ENCODE measurements around the gene PSTK.

Gene PSTK, protein sequence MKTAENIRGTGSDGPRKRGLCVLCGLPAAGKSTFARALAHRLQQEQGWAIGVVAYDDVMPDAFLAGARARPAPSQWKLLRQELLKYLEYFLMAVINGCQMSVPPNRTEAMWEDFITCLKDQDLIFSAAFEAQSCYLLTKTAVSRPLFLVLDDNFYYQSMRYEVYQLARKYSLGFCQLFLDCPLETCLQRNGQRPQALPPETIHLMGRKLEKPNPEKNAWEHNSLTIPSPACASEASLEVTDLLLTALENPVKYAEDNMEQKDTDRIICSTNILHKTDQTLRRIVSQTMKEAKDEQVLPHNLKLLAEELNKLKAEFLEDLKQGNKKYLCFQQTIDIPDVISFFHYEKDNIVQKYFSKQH

DNA sequence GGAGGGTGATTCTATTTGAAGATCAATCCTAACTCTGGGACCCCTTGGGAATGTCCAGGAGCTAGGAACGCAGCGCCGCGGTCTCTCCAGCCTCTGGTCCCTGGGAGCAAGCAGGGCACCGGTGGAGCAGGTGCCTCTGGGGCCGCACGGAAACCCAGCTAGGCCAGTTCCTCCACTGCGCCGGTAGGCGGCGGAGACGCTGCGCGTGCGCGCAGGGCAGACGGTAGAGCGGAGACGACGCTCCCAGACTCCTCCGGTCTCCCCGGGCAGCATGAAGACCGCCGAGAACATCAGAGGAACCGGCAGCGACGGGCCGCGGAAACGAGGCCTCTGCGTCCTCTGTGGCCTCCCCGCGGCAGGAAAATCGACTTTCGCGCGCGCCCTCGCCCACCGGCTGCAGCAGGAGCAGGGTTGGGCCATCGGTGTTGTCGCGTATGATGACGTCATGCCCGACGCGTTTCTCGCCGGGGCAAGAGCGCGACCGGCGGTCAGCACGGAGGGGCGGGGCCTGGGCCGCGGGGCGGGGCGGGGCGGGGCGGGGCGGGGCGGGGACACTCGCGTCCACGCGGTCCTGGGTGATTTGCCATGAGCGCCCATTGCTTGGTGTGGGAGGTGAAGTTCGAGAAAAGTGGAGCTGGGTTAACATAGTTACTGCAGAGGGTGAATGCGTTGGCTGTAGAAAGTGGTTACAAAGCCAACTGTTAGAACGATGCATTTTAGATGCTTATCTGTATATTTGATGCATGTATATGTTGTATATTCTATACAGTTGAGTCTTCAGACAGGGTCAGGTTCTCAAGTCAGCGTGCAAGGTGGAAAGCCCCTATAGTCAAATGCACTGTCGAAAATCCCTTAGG, at the start of gene PSTK:
PSTK (plus strand) TSS at position 193 of the 857 bp plus-strand sequence; CDS start at position 272, 79 bp downstream.
- peak; percentile 74 for DNase-seq (ENCODE audit: low read depth, low spot score)

DNA sequence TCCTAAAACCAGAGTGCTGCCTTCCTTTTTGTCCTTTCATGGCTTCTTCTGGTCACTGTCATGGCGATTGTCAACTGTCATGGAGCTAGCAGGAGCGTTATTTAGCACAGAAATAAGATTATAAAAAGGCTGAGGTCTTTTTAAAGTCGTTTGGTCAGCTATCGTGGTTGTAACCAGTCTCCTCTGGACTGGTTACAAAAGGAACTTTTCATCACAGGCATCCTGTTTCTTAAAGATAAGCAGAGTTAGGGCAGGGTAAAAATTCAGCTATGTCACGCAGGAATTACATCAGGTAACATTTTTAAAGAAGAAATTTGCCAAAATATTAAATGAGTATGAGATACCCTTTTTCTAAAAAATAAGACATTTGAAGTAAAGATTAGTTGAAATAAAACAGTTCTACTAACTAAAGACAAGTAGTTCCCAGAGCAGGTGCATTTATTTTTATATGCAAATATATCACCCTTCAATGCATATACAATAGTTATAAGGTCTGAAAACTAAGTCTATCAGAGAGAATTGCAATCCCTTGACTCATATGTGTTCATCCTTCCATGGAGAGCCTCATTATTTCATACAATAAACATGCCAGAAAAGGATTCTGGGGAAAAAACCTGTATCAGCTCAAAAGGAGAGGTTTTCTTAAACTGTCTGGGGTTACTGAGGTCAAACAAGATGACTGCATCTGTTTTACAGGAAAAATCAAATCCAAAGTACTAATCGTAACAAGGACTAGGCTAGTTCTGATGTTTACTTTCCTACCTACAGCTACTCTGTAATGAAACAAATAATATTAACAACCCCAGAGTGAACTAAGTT, 48.9 kb upstream of the PSTK start:
- DNase-seq (ENCODE audit: low read depth, low spot score) = no peak

DNA sequence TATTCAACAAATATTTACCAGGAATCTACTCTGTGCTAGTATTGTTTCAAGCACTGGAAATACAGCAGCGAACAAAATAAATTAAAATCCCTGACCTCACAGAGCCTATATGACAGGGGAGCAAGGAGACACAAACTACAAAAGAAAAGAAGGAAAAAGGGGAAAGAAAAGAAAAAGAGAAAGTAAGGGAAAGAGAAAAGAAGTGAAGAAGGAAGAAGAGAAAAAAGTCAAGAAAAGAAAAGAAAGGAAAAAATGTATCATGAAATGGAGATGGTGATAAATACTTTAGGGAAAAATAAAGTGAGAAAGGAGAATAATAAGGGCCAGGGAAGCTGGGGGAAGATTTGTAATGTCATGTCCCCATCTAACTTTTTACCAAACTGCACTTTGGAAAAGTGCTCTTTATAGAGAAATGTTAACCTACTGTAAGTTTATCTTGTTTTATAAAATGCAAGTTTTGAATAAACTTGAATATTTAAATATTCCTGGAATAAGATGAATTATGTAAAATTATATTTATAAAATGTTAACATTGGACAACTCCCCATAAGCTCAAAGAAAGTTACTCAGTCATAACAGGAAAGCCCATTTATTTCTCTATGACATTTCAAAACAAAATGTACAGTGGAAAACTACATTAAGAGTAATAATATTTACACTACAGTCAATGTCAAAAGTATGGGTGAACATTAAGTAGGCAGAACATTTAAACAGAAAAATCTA, 40.9 kb upstream of the PSTK start:
- no peak for DNase-seq (ENCODE audit: low read depth, low spot score)

DNA sequence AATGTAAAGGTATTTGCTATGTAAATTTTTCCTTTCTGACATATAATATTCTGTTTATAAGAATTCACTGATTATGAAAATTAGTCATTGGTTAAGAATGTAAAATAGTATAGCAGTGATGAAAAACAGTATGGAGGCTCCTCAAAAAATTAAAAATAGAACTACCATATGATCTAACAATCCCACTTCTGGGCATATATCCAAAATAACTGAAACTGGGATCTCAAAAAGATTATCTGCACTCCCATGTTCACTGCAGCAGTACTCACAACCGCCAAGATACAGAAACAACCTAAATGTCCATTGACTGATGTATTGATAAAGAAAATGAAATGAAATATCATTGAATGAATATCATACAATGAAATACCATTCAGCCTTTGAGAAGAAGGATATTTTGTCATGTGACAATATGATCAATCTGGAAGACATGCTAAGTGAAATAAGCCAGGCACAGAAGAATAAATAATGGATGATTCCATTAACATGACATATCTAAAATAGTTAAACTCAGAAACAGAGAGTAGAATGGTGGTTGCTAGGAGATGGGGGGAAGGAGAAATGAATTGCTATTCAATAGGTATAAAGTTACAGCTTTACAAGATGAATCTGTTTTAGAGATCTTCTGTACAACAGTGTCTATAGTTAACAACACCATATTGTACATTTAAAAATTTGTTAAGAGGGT, 40.2 kb upstream of the PSTK start:
- peak; percentile 4 for DNase-seq (ENCODE audit: low read depth, low spot score)

DNA sequence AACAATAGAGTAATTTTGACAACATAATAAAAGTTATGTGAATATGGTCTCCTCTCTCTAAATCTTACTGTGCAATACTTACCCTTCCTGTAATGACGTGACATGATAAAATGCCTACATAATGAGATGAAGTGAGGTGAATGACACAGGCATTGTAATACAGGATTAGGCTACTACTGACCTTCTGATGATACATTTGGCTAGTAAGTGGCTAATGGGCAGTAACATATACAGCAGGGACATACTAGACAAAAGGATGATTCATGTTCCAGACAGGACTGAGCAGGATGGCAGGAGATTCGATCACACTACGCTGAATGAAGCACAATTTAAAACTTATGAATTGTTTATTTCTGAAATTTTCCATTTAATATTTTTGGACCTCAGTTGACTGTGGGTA, 30.9 kb upstream of the PSTK start:
- DNase-seq (ENCODE audit: low read depth, low spot score) = no peak

DNA sequence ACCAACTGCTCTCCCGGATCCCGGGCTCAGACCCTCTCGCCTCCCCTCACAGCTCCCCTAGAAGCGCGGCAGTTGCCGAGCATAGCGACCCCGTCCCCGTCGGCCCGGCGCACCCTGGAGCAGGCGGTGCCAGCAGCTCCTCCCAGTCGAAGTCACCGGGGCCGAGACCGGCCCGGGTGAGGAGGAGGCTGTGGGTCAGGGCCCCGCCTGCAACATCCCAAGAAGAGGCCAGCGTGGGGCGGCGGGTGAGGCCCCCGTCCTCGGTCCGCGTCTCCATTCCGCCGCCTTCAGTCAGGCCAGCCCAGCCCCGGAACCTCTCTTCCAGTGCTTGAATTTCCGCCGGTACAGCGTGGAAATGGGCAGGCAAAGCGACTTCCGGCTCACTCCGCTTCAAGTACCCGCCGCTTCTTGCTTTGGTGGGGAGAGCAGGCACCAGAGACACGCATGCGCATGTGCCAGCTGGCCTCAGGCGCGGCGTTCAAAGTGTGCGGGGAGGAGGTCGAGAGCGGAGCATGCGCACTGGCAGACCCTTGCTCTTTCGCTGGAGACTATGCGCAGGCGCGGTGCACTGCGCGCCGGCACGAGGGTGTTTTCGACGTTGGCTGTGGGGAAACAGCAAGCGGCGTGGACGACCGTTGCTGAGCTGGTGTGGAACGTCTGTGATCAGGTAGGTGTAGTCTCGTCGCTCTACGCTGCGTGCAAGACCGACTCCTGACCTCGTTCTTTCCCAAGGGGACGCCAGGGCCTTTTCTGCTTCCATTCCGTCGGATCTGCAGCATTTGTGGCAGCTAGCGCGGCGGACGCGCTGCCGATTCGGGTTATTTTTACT, 26.1 kb upstream of the PSTK start, which contains the start of gene C10orf88:
C10orf88 (minus strand) TSS at position 326 of the 829 bp plus-strand sequence; CDS start at position 277, 49 bp downstream.
- peak; percentile 96 for DNase-seq (ENCODE audit: low read depth, low spot score)

DNA sequence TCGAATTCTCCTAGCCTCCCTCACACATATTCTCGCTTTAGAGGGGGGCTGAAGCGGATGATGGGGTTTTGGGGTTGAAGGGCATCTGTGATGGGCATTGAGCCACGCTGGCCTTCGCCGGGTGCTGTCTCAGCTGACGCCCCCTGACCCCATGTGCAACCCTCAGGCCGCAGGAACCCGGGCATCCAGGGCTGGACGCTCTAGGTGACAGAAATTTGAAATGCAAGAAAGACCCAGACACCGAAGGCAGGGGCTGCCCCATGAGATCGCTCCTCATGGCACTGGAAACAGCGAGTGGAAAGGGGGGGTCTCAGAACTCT, 25.5 kb upstream of the PSTK start:
- no peak for DNase-seq (ENCODE audit: low read depth, low spot score)

DNA sequence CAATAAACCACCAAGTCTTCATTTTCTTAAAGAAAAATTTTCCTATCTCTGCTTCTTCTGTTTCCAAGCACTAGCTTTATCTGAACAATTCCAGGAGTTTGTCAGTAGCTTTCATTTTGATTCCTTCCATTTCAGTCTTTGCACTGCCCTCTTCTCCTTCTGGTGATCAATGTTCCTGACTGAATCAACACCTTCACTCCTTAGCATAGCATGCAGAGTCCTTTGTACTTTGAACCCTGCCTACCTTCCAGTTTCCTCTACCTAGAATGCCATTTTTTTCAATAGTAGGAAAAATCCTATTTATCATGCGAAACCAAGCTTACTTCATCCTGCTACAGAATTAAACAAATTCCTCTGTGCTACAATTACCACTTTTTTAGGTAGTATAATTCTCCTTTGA, 24.3 kb upstream of the PSTK start:
- no peak for DNase-seq (ENCODE audit: low read depth, low spot score)

DNA sequence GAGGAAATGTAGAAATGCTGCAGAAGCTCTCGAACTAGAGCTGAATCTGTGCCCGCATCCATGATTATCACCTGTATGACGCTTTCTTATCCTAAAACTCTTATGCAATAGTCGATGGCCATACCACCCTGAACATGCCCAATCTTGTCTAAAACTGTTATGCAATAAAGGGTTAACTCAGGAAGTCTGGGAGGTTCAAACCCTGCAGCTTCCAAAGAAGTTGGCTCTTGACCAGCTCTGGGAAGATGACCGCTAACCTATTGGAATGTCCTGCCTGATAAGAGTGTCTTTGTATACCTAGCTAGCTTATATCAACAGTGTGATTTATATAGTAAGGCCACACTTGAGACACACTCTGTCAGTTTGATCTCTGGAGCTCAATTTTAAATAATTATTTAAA, 22.7 kb upstream of the PSTK start:
- DNase-seq (ENCODE audit: low read depth, low spot score) = no peak

DNA sequence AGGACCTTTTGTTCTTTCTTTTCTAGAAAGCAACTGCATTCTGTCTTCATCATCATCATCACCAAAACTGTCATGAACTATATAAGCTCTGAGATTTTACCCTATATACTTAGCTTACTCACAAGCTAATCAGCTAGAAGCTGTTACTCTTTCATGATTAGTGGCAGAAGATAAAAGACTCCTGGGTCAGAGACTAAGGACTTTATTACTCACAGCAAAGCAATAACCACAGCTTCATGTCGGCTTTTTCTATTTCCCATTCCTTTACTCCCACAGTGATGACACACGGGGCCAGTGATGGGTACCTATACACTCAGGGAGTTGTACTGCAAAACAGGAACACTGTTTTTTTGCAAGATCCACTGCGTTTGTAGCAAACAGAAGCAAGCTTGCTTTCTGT, 17.8 kb upstream of the PSTK start:
- DNase-seq (ENCODE audit: low read depth, low spot score) = no peak

DNA sequence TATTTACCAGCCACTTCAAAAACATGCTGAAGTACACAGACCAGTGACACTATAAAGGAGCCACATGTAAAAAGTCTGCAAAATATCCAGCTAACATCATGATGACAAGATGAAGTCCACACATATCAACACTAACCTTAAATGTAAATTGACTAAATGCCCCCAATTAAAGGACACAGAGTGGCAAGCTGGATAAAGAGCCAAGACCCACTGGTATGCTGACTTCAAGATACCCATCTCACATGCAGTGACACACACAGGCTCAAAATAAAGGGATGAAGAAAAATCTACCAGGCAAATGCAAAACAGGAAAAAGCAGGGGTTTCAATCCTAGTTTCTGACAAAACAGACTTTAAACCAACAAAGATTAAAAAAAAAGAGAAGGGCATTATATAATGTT, 13.3 kb upstream of the PSTK start:
- no peak for DNase-seq (ENCODE audit: low read depth, low spot score)

DNA sequence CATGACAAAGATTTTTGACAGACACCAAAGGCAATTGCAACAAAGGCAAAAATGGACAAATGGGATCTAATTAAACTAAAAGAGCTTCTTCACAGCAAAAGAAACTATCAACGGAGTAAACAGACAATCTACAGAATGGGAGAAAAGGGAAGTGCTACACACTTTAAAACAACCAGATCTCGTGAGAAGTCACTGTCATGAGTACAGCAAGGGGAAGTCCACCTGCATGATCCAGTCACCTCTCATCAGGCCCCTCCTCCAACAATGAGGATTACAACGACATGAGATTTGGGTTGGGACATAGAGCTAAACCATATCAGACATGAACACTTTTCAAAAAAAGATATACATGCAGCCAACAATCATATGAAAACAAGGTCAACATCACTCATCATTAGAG, 11.5 kb upstream of the PSTK start:
- no peak for DNase-seq (ENCODE audit: low read depth, low spot score)

DNA sequence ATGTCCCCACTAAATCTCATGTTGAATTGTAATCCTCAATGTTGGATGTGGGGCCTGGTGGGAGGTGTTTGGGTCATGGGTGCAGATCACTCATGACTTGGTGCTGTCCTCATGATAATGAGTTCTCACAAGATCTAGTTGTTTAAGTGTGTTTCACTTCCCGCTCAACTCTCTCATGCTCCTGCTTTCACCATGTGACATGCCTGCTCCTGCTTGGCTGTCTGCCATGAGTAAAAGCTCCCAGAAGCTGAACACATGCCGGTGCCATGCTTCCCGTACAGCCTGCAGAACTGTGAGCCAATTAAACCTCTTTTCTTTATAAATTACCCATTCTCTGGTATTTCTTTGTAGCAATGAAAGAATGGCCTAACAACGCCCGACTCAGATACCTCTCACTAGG, 6.2 kb upstream of the PSTK start:
- no peak for DNase-seq (ENCODE audit: low read depth, low spot score)

DNA sequence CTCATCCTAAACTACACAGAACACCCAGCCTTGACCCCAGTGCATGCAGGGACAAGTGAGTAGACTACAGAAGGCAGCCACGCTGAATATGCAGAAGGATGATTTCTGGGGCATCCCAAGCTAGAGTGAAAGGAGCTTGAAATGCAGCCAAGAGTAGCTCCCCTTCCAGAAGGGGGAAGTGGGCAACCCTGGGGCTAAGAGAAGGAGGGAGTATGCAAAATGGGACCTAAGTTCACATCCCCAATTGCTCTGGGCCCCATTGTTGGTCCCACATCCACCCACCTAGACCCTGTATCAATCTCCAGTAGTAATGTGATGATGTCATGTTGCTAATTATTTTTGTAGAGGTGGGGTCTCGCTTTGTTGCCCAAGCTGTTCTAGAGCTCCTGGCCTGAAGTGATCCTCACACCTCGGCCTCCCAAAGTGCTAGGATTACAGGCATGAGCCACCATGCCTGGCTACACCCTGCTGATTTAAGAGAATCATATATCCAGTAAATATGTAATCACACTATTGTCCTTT, 5.6 kb upstream of the PSTK start:
- DNase-seq (ENCODE audit: low read depth, low spot score) = no peak

DNA sequence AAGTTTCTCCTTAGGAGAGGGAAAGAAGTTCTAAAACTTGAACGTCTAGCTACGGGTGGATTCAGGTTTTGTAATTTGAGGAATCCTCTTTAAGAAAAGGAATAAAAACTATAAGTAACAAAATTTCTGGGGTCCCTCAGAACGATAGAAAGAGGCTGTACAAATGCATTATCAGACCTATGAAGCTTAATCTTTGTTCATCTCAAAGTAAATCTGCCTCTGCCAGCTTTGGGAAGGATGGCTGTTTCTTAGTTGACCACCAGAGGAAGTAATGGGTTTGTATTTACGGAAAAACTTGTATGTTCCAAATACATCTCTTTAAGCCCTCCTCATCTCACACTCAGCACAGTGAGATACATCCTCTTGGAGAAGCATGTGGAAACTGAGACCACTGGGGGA, 864 bp downstream of the PSTK start:
- peak; percentile 15 for DNase-seq (ENCODE audit: low read depth, low spot score)

DNA sequence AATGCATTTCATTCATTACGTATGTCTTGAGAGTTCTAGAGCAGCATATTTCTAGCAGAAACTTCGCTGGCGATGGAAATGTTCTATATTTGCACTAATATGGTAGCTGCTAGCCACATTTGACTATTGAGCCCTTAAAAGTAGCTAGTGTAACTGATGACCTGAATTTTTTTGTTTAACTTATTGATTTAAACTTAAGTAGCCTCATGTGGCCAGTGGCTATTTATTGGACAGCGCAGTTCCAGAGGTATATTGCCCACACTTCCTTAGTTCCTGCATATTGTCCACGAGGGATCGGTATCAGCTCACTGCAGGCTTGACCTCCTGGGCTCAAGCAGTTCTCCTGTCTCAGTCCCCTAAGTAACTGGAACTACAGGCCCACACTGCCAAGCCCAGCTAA, 3.7 kb downstream of the PSTK start:
- DNase-seq (ENCODE audit: low read depth, low spot score) = no peak

DNA sequence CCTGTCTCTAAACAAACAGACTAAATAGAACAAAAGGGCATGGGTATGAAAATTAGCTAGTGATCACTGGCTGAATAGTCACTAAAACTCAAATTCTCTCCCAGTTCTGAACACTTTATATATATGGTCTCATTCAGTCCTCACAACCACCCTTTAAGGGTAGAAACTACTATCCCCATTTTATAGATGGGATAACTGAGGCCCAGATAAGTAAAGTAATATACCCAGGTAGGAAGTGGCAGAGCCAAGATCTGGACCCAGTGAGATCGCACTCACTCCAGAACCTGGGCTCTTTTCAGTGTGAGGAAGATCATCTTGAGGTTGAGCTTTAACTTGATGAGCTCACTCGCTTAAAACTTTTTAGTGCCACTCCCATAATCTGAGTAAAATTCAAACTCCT, 4.5 kb downstream of the PSTK start:
- no peak for DNase-seq (ENCODE audit: low read depth, low spot score)

DNA sequence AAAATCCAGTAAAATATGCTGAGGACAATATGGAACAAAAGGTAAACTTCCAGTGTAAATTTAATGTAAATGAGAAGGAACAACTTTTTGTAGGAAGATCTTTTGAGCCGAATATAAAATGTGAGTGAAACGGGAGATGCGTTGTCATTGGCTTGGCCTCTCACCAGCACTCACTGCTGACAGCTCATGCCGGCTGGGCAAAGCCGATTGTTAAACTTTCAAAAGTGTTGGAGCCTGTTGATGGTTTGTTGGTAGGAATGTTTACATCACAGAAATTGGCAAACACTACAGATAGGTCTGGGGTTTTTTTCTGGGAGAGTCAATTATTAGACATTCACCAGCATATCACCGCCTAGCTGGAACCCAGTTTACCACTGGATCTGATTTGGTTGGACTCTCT, 6.1 kb downstream of the PSTK start:
- no peak for DNase-seq (ENCODE audit: low read depth, low spot score)

DNA sequence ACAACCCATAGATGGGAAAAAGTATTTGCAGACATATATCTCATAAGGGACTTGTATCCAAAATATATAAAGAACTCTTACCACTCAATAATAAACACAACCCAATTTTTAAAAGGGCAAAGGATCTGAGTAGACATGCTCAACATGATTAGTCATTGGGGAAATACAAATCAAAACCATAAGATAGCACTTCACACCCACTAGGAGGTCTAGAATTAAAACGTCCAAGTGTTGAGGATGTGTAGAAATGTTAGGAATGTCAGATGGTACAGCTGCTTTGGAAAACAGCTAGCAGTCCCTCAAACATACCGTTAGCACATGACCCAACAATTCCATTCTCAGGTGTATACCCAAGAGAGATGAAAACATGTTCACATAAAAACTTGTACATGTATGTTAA, 8.3 kb downstream of the PSTK start:
- no peak for DNase-seq (ENCODE audit: low read depth, low spot score)

DNA sequence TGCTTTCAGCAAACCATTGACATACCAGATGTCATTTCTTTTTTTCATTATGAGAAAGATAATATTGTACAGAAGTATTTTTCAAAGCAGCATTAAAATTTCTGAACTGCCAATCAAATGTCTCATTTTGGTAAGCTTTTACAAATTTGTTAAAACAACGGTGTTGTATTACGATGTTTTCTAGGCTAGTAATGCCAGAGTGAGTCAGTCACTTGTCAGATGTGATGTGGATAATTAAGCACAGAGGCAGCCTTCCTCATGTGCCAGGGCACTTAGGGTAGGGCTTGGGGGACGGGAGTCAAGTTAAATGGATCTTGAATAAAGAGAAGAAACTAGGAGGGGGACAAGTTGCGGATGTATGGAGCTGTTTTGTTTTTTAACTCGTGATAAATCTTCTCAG, 10.1 kb downstream of the PSTK start:
- DNase-seq (ENCODE audit: low read depth, low spot score) = no peak

Measured in smooth muscle cell of the brain vasculature (primary cell).